SH-SY5Y (cell line): ENCODE measurements around the gene ATP9A.

ENCODE experiments used
- GATA2 ChIP-seq: IDR thresholded peaks from 2 replicates; pipeline ENCODE4 v1.6.1; 2011; ENCODE audit warnings: mild to moderate bottlenecking, low read depth, low read length
- GATA3 ChIP-seq: IDR thresholded peaks from 2 replicates; pipeline ENCODE4 v1.6.1; 2011; ENCODE audit warnings: low read depth, mild to moderate bottlenecking, low read length, moderate library complexity

GRCh38 chr20:51796340-51796739 lies 28.1 kb upstream of the ATP9A start:
- TF ChIP-seq GATA2: no peak
- TF ChIP-seq GATA3: no peak
